Mucosa of rectum (tissue), 2 donors: Measurements from ENCODE around the gene KCNIP4.
A peak's percentile ranks its signal among the peaks of the same experiment; 100 is the strongest.

Source experiments
- H3K27ac ChIP-seq, 2 donors: one replicate each; pipeline ENCODE4 v1.7.0; 2013; ENCODE audit warnings: inconsistent platforms in 2 of 2, low read depth in 2 of 2, low read length in 2 of 2
- H3K27me3 ChIP-seq, 2 donors: one replicate each; pipeline ENCODE4 v1.7.0; 2013; ENCODE audit warnings: low read length in 2 of 2; ENCODE audit not compliant: control insufficient read depth in 2 of 2, insufficient read depth in 2 of 2
- H3K36me3 ChIP-seq, 2 donors: one replicate each; pipeline ENCODE4 v1.7.0; 2013; ENCODE audit warnings: low read length in 2 of 2; ENCODE audit not compliant: control insufficient read depth in 2 of 2, insufficient read depth in 2 of 2
- H3K4me1 ChIP-seq, 2 donors: one replicate each; pipeline ENCODE4 v1.7.0; 2013; ENCODE audit warnings: low read length in 2 of 2, mild to moderate bottlenecking in 1 of 2; ENCODE audit not compliant: control insufficient read depth in 2 of 2, insufficient read depth in 2 of 2
- H3K4me3 ChIP-seq, 2 donors: one replicate each; pipeline ENCODE4 v1.7.0; 2013; ENCODE audit warnings: low read length in 2 of 2
- H3K9ac ChIP-seq, 2 donors: one replicate each; pipeline ENCODE4 v1.7.0; 2013; ENCODE audit warnings: low read length in 2 of 2, low read depth in 1 of 2, mild to moderate bottlenecking in 1 of 2
- H3K9me3 ChIP-seq, 2 donors: one replicate each; pipeline ENCODE4 v1.7.0; 2013; ENCODE audit warnings: low read length in 2 of 2; ENCODE audit not compliant: control insufficient read depth in 2 of 2
- donor health status: healthy.
- donor health status: Normal muscosa, but diverticular disease.

Gene KCNIP4

GRCh38 chr4:21097865-21098264 lies 850.7 kb downstream of the KCNIP4 start:
- H3K36me3 ChIP-seq, result no peaks in the 10 kb centered on the region
- H3K9ac ChIP-seq, result no peak overlapping the region
- H3K4me3 ChIP-seq, result no peak overlapping the region
- H3K4me1 ChIP-seq, result peaks cover 0 to 2% of the 10 kb centered on the region in 2 donors
- no peaks in the 10 kb centered on the region for H3K27me3 ChIP-seq
- no peak overlapping the region for H3K27ac ChIP-seq
- H3K9me3 ChIP-seq, result no peaks in the 10 kb centered on the region

GRCh38 chr4:21097026-21097425 lies 851.5 kb downstream of the KCNIP4 start:
- no peak overlapping the region for H3K9ac ChIP-seq
- H3K36me3 ChIP-seq, result no peaks in the 10 kb centered on the region
- peaks cover 0 to 2% of the 10 kb centered on the region in 2 donors for H3K4me1 ChIP-seq
- no peaks in the 10 kb centered on the region for H3K27me3 ChIP-seq
- no peaks in the 10 kb centered on the region for H3K9me3 ChIP-seq
- H3K4me3 ChIP-seq, result no peak overlapping the region
- H3K27ac ChIP-seq, result no peak overlapping the region

GRCh38 chr4:21092531-21092930 lies 856.0 kb downstream of the KCNIP4 start:
- Histone ChIP-seq H3K9me3 (no peaks in the 10 kb centered on the region), H3K27ac (no peak overlapping the region), H3K9ac (no peak overlapping the region), H3K4me1 (peaks cover 0 to 5% of the 10 kb centered on the region in 2 donors), H3K27me3 (no peaks in the 10 kb centered on the region), H3K36me3 (no peaks in the 10 kb centered on the region), H3K4me3 (no peak overlapping the region)

GRCh38 chr4:21090094-21090666 lies 858.4 kb downstream of the KCNIP4 start:
- Histone ChIP-seq H3K9me3 (no peaks in the 10 kb centered on the region), H3K4me3 (no peak overlapping the region), H3K36me3 (no peaks in the 10 kb centered on the region), H3K4me1 (peaks cover 0 to 4% of the 10 kb centered on the region in 2 donors), H3K9ac (no peak overlapping the region), H3K27ac (peak overlapping the region in 1 of 2 donors; percentile 6), H3K27me3 (no peaks in the 10 kb centered on the region)

GRCh38 chr4:21083413-21083812 lies 865.2 kb downstream of the KCNIP4 start:
- no peak overlapping the region for H3K27ac ChIP-seq
- H3K4me3 ChIP-seq, result no peak overlapping the region
- no peak overlapping the region for H3K9ac ChIP-seq
- no peaks in the 10 kb centered on the region for H3K4me1 ChIP-seq
- H3K9me3 ChIP-seq, result no peaks in the 10 kb centered on the region
- no peaks in the 10 kb centered on the region for H3K27me3 ChIP-seq
- H3K36me3 ChIP-seq, result no peaks in the 10 kb centered on the region

- H3K36me3 ChIP-seq, result no peaks in the 10 kb centered on the region
- H3K27me3 ChIP-seq, result no peaks in the 10 kb centered on the region
- no peak overlapping the region for H3K27ac ChIP-seq
- no peak overlapping the region for H3K4me3 ChIP-seq
- no peaks in the 10 kb centered on the region for H3K9me3 ChIP-seq
- no peak overlapping the region for H3K9ac ChIP-seq
- no peaks in the 10 kb centered on the region for H3K4me1 ChIP-seq
Measured at GRCh38 chr4:21077967-21078366, 870.6 kb downstream of the KCNIP4 start.

- Histone ChIP-seq H3K27me3 (no peaks in the 10 kb centered on the region), H3K9ac (no peak overlapping the region), H3K9me3 (no peaks in the 10 kb centered on the region), H3K4me1 (no peaks in the 10 kb centered on the region), H3K36me3 (no peaks in the 10 kb centered on the region), H3K4me3 (no peak overlapping the region), H3K27ac (no peak overlapping the region)
Measured at GRCh38 chr4:21067351-21067750, 881.2 kb downstream of the KCNIP4 start.

- Histone ChIP-seq H3K27me3 (no peaks in the 10 kb centered on the region), H3K36me3 (no peaks in the 10 kb centered on the region), H3K9ac (no peak overlapping the region), H3K9me3 (no peaks in the 10 kb centered on the region), H3K27ac (no peak overlapping the region), H3K4me3 (no peak overlapping the region), H3K4me1 (no peaks in the 10 kb centered on the region)
Measured at GRCh38 chr4:21061902-21062301, 886.7 kb downstream of the KCNIP4 start.

GRCh38 chr4:21046141-21046540 lies 902.4 kb downstream of the KCNIP4 start:
- Histone ChIP-seq H3K36me3 (no peaks in the 10 kb centered on the region), H3K4me1 (no peaks in the 10 kb centered on the region), H3K4me3 (no peak overlapping the region), H3K27me3 (no peaks in the 10 kb centered on the region), H3K27ac (no peak overlapping the region), H3K9me3 (no peaks in the 10 kb centered on the region), H3K9ac (no peak overlapping the region)

- H3K27ac ChIP-seq, result no peak overlapping the region
- H3K36me3 ChIP-seq, result no peaks in the 10 kb centered on the region
- H3K9ac ChIP-seq, result no peak overlapping the region
- H3K27me3 ChIP-seq, result no peaks in the 10 kb centered on the region
- H3K9me3 ChIP-seq, result no peaks in the 10 kb centered on the region
- no peak overlapping the region for H3K4me3 ChIP-seq
- H3K4me1 ChIP-seq, result no peaks in the 10 kb centered on the region
Measured at GRCh38 chr4:21045119-21045518, 903.5 kb downstream of the KCNIP4 start.

- Histone ChIP-seq H3K9me3 (no peaks in the 10 kb centered on the region), H3K9ac (no peak overlapping the region), H3K27me3 (no peaks in the 10 kb centered on the region), H3K27ac (no peak overlapping the region), H3K4me1 (no peaks in the 10 kb centered on the region), H3K36me3 (no peaks in the 10 kb centered on the region), H3K4me3 (no peak overlapping the region)
Measured at GRCh38 chr4:21041708-21042107, 906.9 kb downstream of the KCNIP4 start.
